Measurements from ENCODE around the gene WDFY3.

The WDFY3 gene

DNA sequence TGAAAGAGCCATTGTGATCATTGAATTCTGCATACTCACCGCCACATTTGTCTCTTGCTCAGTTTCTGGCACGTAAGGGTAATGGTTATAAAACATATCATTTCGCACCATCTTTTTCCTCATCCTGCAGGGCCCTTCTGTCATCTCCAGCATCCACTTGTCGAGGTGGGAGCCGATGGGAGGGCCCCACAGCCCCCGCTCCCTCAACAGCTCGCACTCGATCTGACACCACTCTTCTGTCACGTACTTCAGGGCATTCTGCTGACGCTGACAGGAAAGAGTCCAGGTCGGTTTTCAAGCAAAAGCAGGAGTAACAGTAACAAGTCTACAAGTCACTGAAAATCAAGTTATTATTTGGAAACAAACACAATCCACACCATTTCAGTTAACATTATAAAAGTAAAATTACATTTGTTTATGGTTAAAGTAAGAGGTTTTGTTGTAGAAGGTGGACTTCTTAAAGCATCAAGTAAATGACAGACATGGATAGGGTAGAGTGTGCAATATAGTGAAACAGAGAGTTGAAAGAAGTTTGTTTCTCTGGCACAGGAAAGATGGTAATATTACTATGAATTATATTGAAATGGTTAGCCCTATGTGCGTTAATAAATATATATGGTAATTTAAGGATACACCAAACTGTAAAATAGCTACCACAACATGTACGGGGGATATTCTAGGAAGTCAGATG lies 233.0 kb downstream of the WDFY3 start:
- no peak for FAIRE-seq
- TF ChIP-seq, protein P1, sequence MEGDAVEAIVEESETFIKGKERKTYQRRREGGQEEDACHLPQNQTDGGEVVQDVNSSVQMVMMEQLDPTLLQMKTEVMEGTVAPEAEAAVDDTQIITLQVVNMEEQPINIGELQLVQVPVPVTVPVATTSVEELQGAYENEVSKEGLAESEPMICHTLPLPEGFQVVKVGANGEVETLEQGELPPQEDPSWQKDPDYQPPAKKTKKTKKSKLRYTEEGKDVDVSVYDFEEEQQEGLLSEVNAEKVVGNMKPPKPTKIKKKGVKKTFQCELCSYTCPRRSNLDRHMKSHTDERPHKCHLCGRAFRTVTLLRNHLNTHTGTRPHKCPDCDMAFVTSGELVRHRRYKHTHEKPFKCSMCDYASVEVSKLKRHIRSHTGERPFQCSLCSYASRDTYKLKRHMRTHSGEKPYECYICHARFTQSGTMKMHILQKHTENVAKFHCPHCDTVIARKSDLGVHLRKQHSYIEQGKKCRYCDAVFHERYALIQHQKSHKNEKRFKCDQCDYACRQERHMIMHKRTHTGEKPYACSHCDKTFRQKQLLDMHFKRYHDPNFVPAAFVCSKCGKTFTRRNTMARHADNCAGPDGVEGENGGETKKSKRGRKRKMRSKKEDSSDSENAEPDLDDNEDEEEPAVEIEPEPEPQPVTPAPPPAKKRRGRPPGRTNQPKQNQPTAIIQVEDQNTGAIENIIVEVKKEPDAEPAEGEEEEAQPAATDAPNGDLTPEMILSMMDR (IDR thresholded peaks at IDR 0.05; ENCODE audit: insufficient read depth, missing control alignments): no peak

GRCh38 chr4:84730375-84730774 lies 236.1 kb downstream of the WDFY3 start:
- no peak for FAIRE-seq
- DNase-seq (ENCODE audit: insufficient read length, low spot score): no peak
- TF ChIP-seq, protein P1 (IDR thresholded peaks at IDR 0.05; ENCODE audit: insufficient read depth, missing control alignments): no peak

More for the DNA sequence above, 233.0 kb downstream of the WDFY3 start:
- DNase-seq (ENCODE audit: insufficient read length, low spot score): no peak

GRCh38 chr4:84727491-84727890 lies 239.0 kb downstream of the WDFY3 start:
- no peak for DNase-seq (ENCODE audit: insufficient read length, low spot score)
- FAIRE-seq: no peak
- TF ChIP-seq, protein P1 (IDR thresholded peaks at IDR 0.05; ENCODE audit: insufficient read depth, missing control alignments): no peak

DNA sequence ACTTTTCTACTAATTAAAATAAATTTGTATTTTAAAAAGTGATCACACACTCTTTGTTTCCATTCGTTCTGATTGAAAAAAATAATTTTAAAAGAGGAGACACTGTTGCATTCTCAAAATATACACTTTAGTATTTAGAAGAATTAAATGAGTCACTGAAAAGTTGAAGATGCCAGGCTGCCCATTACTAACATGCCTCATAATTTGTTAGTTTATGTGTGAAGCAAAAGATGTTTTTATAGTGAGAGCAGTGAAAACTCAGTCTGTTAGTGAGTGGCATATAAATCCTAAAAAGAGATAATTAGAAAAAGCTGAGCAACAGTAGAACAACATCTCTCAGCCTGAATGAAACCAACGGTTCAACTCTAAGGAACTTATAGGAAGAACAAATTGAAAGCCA lies 240.1 kb downstream of the WDFY3 start:
- DNase-seq (ENCODE audit: insufficient read length, low spot score) (no peak), FAIRE-seq (no peak)
- TF ChIP-seq, protein P1 (IDR thresholded peaks at IDR 0.05; ENCODE audit: insufficient read depth, missing control alignments): no peak

- TF ChIP-seq, protein P1 (IDR thresholded peaks at IDR 0.05; ENCODE audit: insufficient read depth, missing control alignments): no peak
- no peak for DNase-seq (ENCODE audit: insufficient read length, low spot score)
- peak; percentile 53 for FAIRE-seq
Measured at GRCh38 chr4:84722720-84723119, 243.8 kb downstream of the WDFY3 start.

GRCh38 chr4:84719115-84719514 lies 247.4 kb downstream of the WDFY3 start:
- no peak for DNase-seq (ENCODE audit: insufficient read length, low spot score)
- peak; percentile 29 for FAIRE-seq
- TF ChIP-seq, protein P1 (IDR thresholded peaks at IDR 0.05; ENCODE audit: insufficient read depth, missing control alignments): no peak

DNA sequence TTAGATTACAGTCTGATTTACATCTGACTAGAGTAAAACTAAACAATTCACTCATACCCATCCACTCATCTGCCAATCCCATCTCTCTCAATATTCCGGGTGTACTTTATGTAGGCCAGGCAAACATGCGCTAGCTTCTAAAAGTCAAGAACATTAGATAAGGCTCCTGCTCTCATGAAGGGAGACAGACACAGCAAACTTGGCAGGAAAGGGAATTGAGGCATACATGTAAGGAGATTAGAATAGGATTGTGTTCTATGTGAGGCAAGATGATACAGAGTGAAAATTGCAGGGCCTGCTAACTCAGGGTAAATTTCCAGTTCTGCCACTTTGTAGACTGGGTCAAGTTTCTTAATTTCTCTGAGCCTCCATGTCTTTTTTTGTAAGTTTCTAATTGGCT lies 247.8 kb downstream of the WDFY3 start:
- DNase-seq (ENCODE audit: insufficient read length, low spot score) (no peak), FAIRE-seq (no peak)
- TF ChIP-seq, protein P1 (IDR thresholded peaks at IDR 0.05; ENCODE audit: insufficient read depth, missing control alignments): no peak

Measured in D721Med (cell line).